SJCRH30 (cell line): ENCODE data around the gene NCKIPSD. TPM values are rescaled to one million over a fixed set of nuclear protein-coding genes. Genes with fewer than 3 reads are reported as not detected.

Experiments used
- DNase-seq, 2 experiments: peaks; one replicate each; pipeline ENCODE4 v3.0.0-alpha.2; 2015 to 2020
- H3K27ac ChIP-seq: fragments of 250-450 bp; sonication (Bioruptor Pico); 2 replicates; pipeline ENCODE4 v1.5.1; 2020; ENCODE audit warnings: mild to moderate bottlenecking, moderate library complexity
- H3K27me3 ChIP-seq: fragments of 250-450 bp; sonication (Bioruptor Pico); 2 replicates; pipeline ENCODE4 v1.5.1; 2020; ENCODE audit warnings: mild to moderate bottlenecking, moderate library complexity
- H3K36me3 ChIP-seq: fragments of 250-450 bp; sonication (Bioruptor Pico); 2 replicates; pipeline ENCODE4 v1.5.1; 2020; ENCODE audit warnings: mild to moderate bottlenecking, moderate library complexity
- H3K4me1 ChIP-seq: fragments of 250-450 bp; sonication (Bioruptor Pico); 2 replicates; pipeline ENCODE4 v1.5.1; 2020; ENCODE audit warnings: mild to moderate bottlenecking, moderate library complexity
- H3K4me3 ChIP-seq: fragments of 250-450 bp; sonication (Bioruptor Pico); 2 replicates; pipeline ENCODE4 v1.5.1; 2020; ENCODE audit warnings: mild to moderate bottlenecking, moderate library complexity
- H3K9me3 ChIP-seq: fragments of 250-450 bp; sonication (Bioruptor Pico); replicated peaks from 2 replicates; pipeline ENCODE4 v1.5.1; 2020; ENCODE audit warnings: mild to moderate bottlenecking, moderate library complexity
- total RNA-seq: library from RNA; depleted of rRNA; stranded (reverse); fragments of >200 nt; shearing (Covaris generic); gene quantifications from 2 replicates; pipeline ENCODE4 v1.2.3, GENCODE V29; 2014

NCKIPSD gene
- total RNA-seq, 1 experiment from 2014 or later = 13.7 TPM

- Histone ChIP-seq H3K4me3 (no peak overlapping the region), H3K36me3 (no peaks in the 10 kb centered on the region), H3K27me3 (no peaks in the 10 kb centered on the region), H3K9me3 (no peaks in the 10 kb centered on the region), H3K27ac (no peak overlapping the region), H3K4me1 (no peaks in the 10 kb centered on the region)
- no peak for DNase-seq
These were observed 32.6 kb downstream of the NCKIPSD start for GRCh38 chr3:48652923-48653715.

DNA sequence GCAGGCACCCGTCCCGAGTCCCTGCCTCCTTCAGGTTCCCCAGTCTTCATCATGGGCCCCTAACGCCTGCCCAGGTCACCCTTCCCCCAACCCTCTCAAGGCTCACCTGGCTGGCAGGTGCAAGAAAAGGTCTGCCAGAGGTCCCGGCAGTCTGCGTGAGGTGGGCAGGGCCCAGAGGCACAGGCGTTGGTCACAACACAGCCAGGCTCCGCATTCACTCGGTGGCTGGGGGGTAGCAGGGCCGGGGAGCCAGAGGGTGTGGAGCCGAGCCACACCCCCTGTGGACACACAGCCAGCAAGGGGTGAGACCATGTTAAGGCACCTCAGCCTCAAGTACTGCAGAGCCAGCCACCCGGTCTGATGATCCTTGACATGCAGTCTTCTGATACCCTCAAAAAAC, 33.9 kb downstream of the NCKIPSD start:
- no peak for DNase-seq
- H3K36me3 ChIP-seq = no peaks in the 10 kb centered on the region

DNA sequence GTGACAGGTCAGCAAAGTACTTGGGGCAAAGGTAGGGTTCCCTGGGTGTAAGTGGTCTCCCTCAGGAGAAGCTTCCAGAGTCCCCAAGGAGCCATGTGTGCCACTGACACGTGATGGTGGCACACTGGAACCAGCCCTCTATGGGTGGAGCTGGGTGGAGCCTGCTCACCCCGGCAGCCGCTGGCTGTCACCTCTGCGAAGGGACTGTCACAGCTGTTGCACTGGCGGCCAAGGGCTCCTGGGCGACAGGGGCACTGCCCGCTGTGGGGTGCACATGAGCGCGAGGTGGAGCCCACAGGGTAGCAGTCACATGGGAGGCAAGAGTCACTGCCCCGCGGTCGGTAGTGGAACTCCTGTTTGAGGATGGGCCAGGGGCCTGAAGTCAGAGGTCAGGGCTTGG, 35.0 kb downstream of the NCKIPSD start:
- Histone ChIP-seq H3K4me1 (no peaks in the 10 kb centered on the region), H3K27ac (no peak overlapping the region), H3K9me3 (no peaks in the 10 kb centered on the region), H3K36me3 (no peaks in the 10 kb centered on the region), H3K4me3 (no peak overlapping the region), H3K27me3 (no peaks in the 10 kb centered on the region)
- no peak for DNase-seq

More for the DNA sequence above, 33.9 kb downstream of the NCKIPSD start:
- H3K9me3 ChIP-seq = no peaks in the 10 kb centered on the region
- no peaks in the 10 kb centered on the region for H3K4me1 ChIP-seq
- no peak overlapping the region for H3K27ac ChIP-seq
- no peak overlapping the region for H3K4me3 ChIP-seq
- H3K27me3 ChIP-seq = no peaks in the 10 kb centered on the region

DNA sequence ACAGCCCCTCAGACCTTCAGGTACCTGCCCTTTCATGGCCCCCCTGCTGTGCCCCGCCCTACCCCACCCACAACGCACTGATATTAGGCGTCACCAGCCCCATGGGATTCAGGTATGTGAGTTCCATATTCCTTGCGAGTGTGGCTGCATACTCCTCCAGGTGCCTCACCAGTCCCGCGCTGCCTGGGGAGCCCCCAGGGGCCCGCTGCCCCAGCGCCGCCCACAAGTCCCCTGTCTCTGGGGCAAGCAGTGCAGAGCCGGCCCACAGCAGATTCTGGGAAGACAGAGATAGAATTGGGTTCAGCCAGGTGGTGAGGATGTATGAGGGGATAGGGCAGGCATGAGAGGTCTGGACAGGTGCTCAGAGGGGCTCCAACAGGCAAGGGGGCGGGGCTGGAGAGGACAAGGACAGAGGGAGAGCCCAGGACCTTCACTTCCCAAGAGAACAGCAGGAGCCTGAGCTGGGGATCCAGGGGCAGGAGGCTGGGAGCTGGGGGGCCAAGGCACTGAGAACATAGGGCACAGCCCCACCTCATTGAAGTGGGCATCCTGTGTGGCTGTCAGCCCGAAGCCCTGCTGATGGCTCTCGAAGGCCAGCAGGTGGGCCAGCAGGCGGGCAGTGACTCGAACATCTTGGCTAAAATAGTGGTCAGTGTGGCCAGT, 37.4 kb downstream of the NCKIPSD start:
- Histone ChIP-seq H3K27me3 (no peaks in the 10 kb centered on the region), H3K36me3 (no peaks in the 10 kb centered on the region), H3K4me3 (no peak overlapping the region), H3K9me3 (no peaks in the 10 kb centered on the region), H3K4me1 (no peaks in the 10 kb centered on the region), H3K27ac (no peak overlapping the region)
- DNase-seq = no peak

- Histone ChIP-seq H3K9me3 (no peaks in the 10 kb centered on the region), H3K27ac (no peak overlapping the region), H3K27me3 (no peaks in the 10 kb centered on the region), H3K4me3 (no peak overlapping the region), H3K4me1 (no peaks in the 10 kb centered on the region), H3K36me3 (no peaks in the 10 kb centered on the region)
- DNase-seq = no peak
These were observed 38.0 kb downstream of the NCKIPSD start for GRCh38 chr3:48647714-48648113.

- H3K36me3 ChIP-seq = no peaks in the 10 kb centered on the region
- no peak for DNase-seq
These were observed 40.6 kb downstream of the NCKIPSD start for GRCh38 chr3:48644898-48645760.

DNA sequence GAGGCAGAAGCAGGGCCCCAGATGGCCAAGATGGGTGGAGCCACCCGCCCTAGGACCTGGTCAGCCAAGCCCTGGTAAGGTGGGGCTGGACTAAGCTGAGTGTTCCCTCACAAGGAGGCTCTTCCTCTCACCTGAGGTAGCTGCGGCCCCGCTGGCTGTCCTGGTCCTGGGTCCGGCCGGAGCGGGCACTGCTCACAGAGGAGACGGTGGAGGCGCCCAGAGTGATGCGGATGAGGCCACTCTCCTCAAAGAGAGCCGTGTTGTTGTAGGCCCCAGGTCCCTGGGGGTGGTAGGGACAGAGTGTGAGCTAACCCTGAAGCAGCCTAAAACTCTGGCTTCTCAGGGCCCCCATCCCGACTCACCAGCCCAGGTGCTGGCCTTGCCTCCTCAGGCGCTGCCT, 43.1 kb downstream of the NCKIPSD start:
- H3K9me3 ChIP-seq = no peaks in the 10 kb centered on the region
- no peaks in the 10 kb centered on the region for H3K4me1 ChIP-seq
- H3K36me3 ChIP-seq = no peaks in the 10 kb centered on the region
- DNase-seq = no peak
- H3K27ac ChIP-seq = no peak overlapping the region
- H3K4me3 ChIP-seq = no peak overlapping the region
- no peaks in the 10 kb centered on the region for H3K27me3 ChIP-seq

More at GRCh38 chr3:48644898-48645760, 40.6 kb downstream of the NCKIPSD start:
- Histone ChIP-seq H3K27me3 (no peaks in the 10 kb centered on the region), H3K27ac (no peak overlapping the region), H3K4me1 (no peaks in the 10 kb centered on the region), H3K4me3 (no peak overlapping the region), H3K9me3 (no peaks in the 10 kb centered on the region)

- H3K36me3 ChIP-seq = no peaks in the 10 kb centered on the region
These were observed 44.3 kb downstream of the NCKIPSD start for GRCh38 chr3:48641396-48641795.

GRCh38 chr3:48639944-48640606, 45.6 kb downstream of the NCKIPSD start:
- Histone ChIP-seq H3K4me3 (no peak overlapping the region), H3K27ac (no peak overlapping the region), H3K36me3 (no peaks in the 10 kb centered on the region), H3K27me3 (no peaks in the 10 kb centered on the region), H3K9me3 (no peaks in the 10 kb centered on the region), H3K4me1 (0 out of 2 replicates have a peak, but pooled peaks cover 9% of the 10 kb centered on the region)
- no peak for DNase-seq

More at GRCh38 chr3:48641396-48641795, 44.3 kb downstream of the NCKIPSD start:
- H3K4me3 ChIP-seq = no peak overlapping the region
- H3K27ac ChIP-seq = no peak overlapping the region
- no peaks in the 10 kb centered on the region for H3K27me3 ChIP-seq
- H3K9me3 ChIP-seq = no peaks in the 10 kb centered on the region
- DNase-seq = no peak
- 0 out of 2 replicates have a peak, but pooled peaks cover 6% of the 10 kb centered on the region for H3K4me1 ChIP-seq

DNA sequence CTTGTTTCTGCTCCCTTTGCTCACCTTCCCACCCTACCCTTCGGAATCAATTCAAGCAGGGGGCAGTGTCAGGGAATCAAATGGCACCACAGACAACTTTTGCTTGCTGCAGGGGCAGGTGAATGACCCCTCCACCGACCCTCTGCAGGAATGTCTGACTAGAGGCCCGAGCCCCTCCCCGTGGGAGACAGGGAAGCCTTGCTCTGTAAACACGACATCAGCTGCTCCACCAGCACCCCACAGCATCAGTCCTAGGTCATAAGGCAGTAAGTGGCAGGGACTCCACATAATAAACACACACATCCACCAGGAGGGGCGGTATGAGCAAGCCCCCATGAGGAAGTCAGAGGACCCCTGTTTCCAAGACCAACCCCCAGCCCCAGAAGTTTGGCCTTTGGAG, 48.4 kb downstream of the NCKIPSD start:
- no peak for DNase-seq

DNA sequence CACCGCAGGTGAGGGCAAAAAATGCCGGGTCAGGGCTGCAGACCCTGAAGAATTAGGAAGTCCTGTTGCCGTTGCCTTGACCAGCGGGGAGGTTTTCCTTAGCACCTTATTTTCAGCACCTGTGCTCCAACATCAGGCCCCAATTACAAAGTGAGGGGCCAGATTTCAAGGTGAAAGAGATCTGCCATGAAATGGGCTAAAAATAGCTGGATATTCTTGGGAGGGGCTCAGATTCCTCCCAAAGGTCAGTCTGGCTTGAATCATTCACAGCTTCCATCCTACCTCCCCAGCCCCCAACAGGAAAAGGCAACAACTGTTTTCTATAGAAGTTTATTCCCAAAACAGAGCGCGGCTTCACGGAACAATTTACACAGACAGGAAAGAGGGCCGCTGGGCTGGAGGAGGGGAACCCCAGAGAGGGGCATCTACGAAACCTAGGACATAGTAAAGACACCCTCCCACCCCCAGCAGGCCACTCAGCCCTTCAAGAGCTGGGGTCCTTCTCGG, 49.5 kb downstream of the NCKIPSD start:
- H3K27ac ChIP-seq = peak overlapping the region; percentile 25; the same call in 1 of the 2 replicates
- peak overlapping the region; percentile 73 for H3K4me3 ChIP-seq
- peak; percentile 15 to 27 for DNase-seq
- no peaks in the 10 kb centered on the region for H3K36me3 ChIP-seq
- H3K9me3 ChIP-seq = no peaks in the 10 kb centered on the region
- no peaks in the 10 kb centered on the region for H3K27me3 ChIP-seq
- 0 out of 2 replicates have a peak, but pooled peaks cover 9% of the 10 kb centered on the region for H3K4me1 ChIP-seq

More for the DNA sequence above, 48.4 kb downstream of the NCKIPSD start:
- no peaks in the 10 kb centered on the region for H3K36me3 ChIP-seq
- no peaks in the 10 kb centered on the region for H3K27me3 ChIP-seq
- H3K4me3 ChIP-seq = no peak overlapping the region
- H3K4me1 ChIP-seq = 0 out of 2 replicates have a peak, but pooled peaks cover 9% of the 10 kb centered on the region
- H3K9me3 ChIP-seq = no peaks in the 10 kb centered on the region
- no peak overlapping the region for H3K27ac ChIP-seq

DNA sequence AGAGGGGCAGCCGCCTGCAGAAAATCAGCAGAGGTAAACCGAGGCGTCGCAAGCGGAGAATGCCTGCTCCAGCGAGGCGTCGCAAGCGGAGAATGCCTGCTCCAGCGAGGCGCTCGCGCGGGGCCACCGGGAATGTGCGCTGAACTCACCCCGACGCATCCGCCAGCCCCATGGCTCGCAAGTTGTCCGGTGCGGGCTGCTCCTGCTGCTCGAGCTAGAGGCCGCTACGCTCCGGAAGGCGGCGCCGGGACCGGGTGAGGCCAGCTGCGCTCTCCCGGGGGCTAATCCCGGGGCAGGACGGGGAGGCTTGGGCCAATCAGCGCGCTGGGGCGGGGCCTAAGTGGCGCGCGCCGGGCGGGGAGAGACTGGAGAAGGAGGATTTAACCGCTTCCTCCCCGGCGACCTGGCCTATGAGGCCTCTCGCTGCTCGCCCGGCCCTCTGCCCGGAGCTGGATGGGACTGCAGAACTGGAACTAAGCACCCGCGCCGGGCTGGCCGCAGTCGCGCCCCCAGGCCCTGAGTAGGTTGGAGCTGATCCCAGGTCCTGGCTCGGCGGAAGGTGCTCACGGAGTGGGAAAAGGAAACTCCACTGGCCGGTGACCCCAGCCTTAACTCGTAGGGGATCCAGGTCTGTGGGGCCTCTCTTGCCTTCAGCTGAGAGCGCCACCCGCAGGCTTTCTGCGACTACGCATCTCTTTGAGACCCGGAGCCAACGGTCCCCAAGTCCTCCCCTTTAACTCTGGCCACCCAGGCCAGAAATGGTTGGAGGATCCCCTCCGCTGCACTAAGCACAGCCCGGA, 50.3 kb downstream of the NCKIPSD start, which contains the start of gene SLC26A6:
Gene SLC26A6 (minus strand): TSS at position 240 of the 800 bp plus-strand sequence. CDS start 68 bp downstream, at position 172.
- peak; percentile 97 for DNase-seq
- Histone ChIP-seq H3K4me1 (0 out of 2 replicates have a peak, but pooled peaks cover 9% of the 10 kb centered on the region), H3K36me3 (peaks cover 2% of the 10 kb centered on the region; the same call in 1 of the 2 replicates), H3K4me3 (peak within 1 kb of the TSS; percentile 73), H3K27ac (peak within 1 kb of the TSS; percentile 30), H3K27me3 (no peaks in the 10 kb centered on the region), H3K9me3 (no peaks in the 10 kb centered on the region)

DNA sequence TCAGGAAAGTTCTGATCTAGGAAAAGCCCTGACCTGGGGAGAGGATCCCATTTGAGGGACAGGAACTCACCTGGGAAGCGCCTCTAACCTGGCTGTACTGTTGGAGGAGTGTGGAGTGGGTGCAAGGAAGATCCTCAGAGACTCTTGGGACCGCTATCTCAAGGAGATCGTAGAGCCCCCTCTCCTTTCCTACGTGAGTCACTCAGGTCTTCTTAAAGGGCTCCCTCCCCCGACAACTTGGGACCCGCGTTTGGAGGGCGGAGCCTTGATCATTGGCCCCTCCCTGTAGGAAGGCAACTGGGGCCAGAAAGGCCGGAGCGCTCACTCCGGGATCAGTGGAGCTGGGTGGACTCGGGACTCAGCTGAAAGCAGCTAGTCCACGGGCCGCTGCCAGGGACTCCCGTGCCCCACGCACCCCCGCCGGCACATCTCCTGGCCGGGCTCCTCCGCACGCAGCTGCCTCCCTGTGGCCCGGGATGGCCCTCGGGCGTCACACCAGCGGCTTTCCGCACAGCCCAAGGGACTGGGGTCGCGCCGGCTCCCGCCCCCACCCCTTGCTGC, 51.0 kb downstream of the NCKIPSD start:
- DNase-seq = peak; percentile 67 to 73
- Histone ChIP-seq H3K9me3 (no peaks in the 10 kb centered on the region), H3K36me3 (peaks cover 2% of the 10 kb centered on the region; the same call in 1 of the 2 replicates), H3K4me3 (peak overlapping the region; percentile 73), H3K27me3 (no peaks in the 10 kb centered on the region), H3K27ac (peak overlapping the region; percentile 30), H3K4me1 (0 out of 2 replicates have a peak, but pooled peaks cover 9% of the 10 kb centered on the region)
